Cardiac muscle cell (in vitro differentiated cells and primary cell): ENCODE measurements around the gene RESP18. TPM values are rescaled to one million over a fixed set of nuclear protein-coding genes. Genes with fewer than 3 reads are reported as not detected.

Experiments used
- DNase-seq, 2 donors: peaks; one replicate each; pipeline versions ENCODE4 v3.0.0 to v3.0.0-alpha.2; 2010 to 2017; ENCODE audit warnings: low read depth in 1 of 2, low spot score in 1 of 2
- H3K27ac ChIP-seq: fragments of 200-600 bp; sonication (generic); 2 replicates; pipeline ENCODE4 v1.5.1; 2016
- H3K27me3 ChIP-seq: fragments of 200-600 bp; sonication (generic); 2 replicates; pipeline ENCODE4 v1.6.0; 2016; ENCODE audit warnings: control low read depth
- H3K36me3 ChIP-seq: fragments of 200-600 bp; sonication (generic); 2 replicates; pipeline ENCODE4 v1.5.1; 2016; ENCODE audit warnings: control low read depth
- H3K4me1 ChIP-seq: fragments of 200-600 bp; sonication (generic); 2 replicates; pipeline ENCODE4 v1.8.1; 2017; ENCODE audit warnings: low read depth, mild to moderate bottlenecking, mixed run types
- H3K4me3 ChIP-seq: fragments of 200-600 bp; sonication (generic); 2 replicates; pipeline ENCODE4 v1.5.1; 2016; ENCODE audit warnings: mild to moderate bottlenecking
- H3K9me3 ChIP-seq: fragments of 200-600 bp; sonication (generic); 2 replicates; pipeline ENCODE4 v1.5.1; 2017; ENCODE audit warnings: low read depth, mild to moderate bottlenecking, control low read depth
- polyA plus RNA-seq: library from polyadenylated mRNA; unstranded; fragments of >200 nt; fragmentation: Nextera tagmentation; extraction: Ambion mirVana; gene quantifications from 2 replicates; pipeline ENCODE4 v1.2.1, GENCODE V29; 2016
- total RNA-seq: library from RNA; depleted of rRNA; stranded (reverse); fragments of >200 nt; gene quantifications from 2 replicates; pipeline ENCODE4 v1.2.3, GENCODE V29; 2016
- TF ChIP-seq, protein P1 (sequence below): IDR thresholded peaks from 2 replicates; pipeline ENCODE4 v1.5.1; 2012; ENCODE audit warnings: low read depth, mild to moderate bottlenecking, low read length

The RESP18 gene
- total and polyA plus RNA-seq, 2 experiments from 2014 or later, result not detected

DNA sequence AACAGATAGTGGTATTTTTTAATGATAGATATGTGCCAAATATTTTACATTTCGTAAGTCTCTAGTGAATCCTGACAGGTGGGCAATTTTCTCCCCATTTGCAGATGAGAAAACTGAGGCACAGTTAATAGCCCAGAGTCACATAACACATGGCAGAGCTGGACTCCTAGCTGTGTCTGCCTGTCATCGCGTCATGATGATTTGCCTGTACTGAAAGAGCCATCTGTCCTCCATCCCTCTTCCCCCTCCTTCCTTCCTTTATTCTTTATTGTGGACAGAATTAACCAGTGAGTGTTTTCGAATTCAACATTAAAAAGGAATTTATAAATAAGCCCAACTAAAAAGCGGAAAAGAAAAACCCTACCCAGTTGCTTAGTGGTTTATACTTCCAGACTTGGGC is 50.2 kb downstream of the RESP18 start:
- TF ChIP-seq, protein P1, sequence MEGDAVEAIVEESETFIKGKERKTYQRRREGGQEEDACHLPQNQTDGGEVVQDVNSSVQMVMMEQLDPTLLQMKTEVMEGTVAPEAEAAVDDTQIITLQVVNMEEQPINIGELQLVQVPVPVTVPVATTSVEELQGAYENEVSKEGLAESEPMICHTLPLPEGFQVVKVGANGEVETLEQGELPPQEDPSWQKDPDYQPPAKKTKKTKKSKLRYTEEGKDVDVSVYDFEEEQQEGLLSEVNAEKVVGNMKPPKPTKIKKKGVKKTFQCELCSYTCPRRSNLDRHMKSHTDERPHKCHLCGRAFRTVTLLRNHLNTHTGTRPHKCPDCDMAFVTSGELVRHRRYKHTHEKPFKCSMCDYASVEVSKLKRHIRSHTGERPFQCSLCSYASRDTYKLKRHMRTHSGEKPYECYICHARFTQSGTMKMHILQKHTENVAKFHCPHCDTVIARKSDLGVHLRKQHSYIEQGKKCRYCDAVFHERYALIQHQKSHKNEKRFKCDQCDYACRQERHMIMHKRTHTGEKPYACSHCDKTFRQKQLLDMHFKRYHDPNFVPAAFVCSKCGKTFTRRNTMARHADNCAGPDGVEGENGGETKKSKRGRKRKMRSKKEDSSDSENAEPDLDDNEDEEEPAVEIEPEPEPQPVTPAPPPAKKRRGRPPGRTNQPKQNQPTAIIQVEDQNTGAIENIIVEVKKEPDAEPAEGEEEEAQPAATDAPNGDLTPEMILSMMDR, result no peak
- DNase-seq, result no peak
- Histone ChIP-seq H3K4me1 (peaks cover 11% of the 10 kb centered on the region), H3K27ac (no peak overlapping the region), H3K9me3 (no peaks in the 10 kb centered on the region), H3K36me3 (peaks cover 20% of the 10 kb centered on the region), H3K27me3 (no peaks in the 10 kb centered on the region), H3K4me3 (no peak overlapping the region)

DNA sequence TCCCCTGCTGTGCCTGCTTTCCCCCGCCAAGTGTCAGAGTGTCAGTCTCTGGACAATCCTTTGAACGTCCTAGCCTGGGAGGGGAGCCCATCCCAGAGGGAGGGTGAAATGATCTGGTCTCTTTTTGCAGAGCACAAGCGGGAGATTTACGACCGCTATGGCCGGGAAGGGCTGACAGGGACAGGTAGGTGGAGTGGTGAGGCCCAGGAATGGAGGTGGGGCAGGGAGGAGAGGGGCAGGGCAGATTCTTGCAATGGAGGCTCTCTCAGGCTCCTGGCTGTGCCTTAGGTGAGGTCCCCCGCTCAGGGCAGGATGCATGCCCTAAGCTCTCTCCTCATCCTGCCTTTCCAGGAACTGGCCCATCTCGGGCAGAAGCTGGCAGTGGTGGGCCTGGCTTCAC is 51.0 kb downstream of the RESP18 start:
- H3K27ac ChIP-seq, result no peak overlapping the region
- H3K27me3 ChIP-seq, result no peaks in the 10 kb centered on the region
- H3K4me1 ChIP-seq, result peaks cover 11% of the 10 kb centered on the region
- DNase-seq, result no peak
- TF ChIP-seq, protein P1, result no peak
- no peak overlapping the region for H3K4me3 ChIP-seq
- no peaks in the 10 kb centered on the region for H3K9me3 ChIP-seq
- H3K36me3 ChIP-seq, result peaks cover 20% of the 10 kb centered on the region

DNA sequence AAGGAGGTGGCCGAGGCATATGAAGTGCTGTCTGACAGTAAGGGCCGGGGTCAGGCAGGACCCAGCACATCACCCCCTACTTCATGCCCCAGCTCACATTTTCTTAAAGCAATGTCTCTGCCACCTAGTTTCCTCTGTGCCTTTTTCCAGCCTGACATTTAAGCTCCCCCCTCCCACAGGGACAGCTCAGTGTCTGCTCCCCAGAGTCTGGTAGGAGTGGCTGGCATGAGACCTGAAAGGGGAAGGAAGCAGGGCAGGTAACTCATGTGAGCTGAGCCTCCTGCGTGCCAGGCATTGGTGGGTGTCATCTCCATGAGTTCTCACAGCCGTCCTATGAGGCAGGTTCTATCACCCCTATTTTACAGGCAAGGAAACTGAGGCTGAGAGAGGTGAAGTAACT is 51.9 kb downstream of the RESP18 start:
- Histone ChIP-seq H3K27me3 (no peaks in the 10 kb centered on the region), H3K27ac (no peak overlapping the region), H3K4me1 (peaks cover 11% of the 10 kb centered on the region), H3K9me3 (no peaks in the 10 kb centered on the region), H3K36me3 (peaks cover 20% of the 10 kb centered on the region), H3K4me3 (no peak overlapping the region)
- no peak for DNase-seq
- TF ChIP-seq, protein P1, result no peak

DNA sequence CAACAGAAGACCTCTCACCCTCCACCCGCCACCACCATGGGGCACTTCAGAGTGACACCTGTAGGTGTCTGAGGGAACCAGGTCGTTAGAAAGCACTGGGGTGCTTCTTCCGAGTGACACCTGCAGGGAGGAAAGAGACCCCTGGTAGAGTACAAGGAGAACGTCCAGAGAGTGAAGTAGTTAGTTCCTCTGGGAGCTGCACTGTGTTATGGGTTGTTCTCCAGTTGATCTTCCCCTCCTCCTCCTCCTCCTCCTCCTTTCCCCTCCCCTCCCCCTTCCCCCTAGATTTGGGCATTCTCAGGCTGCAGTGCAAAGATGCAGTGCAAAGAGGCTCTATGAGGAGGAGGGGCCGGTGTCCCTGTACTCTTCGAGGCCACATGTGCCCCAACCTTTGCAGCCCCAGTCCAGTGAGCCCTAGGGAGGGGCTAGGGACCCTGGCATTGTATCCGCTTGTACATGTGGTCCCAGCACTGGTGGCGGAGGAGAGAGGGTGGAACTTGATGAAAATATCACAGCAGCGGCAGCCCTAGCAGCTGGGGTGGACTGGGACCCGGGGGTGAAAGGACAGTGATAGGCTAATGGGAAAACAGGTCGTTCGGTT is 52.5 kb downstream of the RESP18 start:
- peak overlapping the region; percentile 97 for H3K27ac ChIP-seq
- peaks cover 11% of the 10 kb centered on the region for H3K4me1 ChIP-seq
- DNase-seq, result no peak
- peaks cover 20% of the 10 kb centered on the region for H3K36me3 ChIP-seq
- H3K9me3 ChIP-seq, result no peaks in the 10 kb centered on the region
- TF ChIP-seq, protein P1, result no peak
- no peaks in the 10 kb centered on the region for H3K27me3 ChIP-seq
- H3K4me3 ChIP-seq, result peak overlapping the region; percentile 76

DNA sequence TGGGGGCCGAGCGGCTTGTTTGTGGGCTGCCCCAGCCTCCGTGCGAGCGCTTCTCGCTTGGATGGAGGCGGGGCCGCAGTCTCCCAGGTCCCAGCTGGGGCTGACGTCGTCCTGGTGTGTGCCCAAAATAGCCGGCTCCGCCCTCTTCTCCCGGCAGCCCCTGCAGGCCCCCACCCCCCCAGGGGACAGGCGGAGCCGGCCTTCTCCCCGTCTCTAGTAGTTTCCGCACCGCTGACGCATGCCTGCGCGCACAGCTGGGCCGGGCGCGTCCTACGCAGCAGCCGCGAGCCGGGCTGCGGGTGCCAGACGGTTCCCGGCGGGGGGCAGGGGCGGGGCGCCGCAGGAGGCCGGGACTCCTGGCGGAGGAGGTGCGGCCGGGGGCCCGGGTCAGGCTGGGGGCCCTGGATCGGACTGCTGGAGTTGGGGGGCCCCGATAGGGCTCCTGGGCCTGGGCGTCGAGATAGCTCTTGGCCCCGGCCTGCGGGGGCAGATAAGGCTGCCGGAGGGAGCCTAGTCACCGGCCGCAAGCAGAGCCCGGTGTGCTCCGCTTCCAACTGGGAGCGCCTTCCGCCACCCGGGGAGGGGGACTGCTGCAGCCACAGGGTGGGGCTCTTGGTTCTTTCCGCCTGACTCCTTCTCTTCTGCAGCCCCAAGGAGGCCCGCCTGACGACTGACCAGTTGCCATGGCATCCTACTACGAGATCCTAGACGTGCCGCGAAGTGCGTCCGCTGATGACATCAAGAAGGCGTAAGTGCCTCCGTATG is 53.2 kb downstream of the RESP18 start, which contains the start of gene DNAJB2:
Gene DNAJB2, plus strand, starts transcription at position 216 of the 765 bp plus-strand sequence. Its CDS starts 468 bp downstream, at position 684.
- peaks cover 13% of the 10 kb centered on the region for H3K4me1 ChIP-seq
- peak within 1 kb of the TSS; percentile 76 for H3K4me3 ChIP-seq
- peak; percentile 99 to 100 for DNase-seq
- H3K36me3 ChIP-seq, result peaks cover 13% of the 10 kb centered on the region
- no peaks in the 10 kb centered on the region for H3K9me3 ChIP-seq
- H3K27ac ChIP-seq, result peak within 1 kb of the TSS; percentile 97
- no peaks in the 10 kb centered on the region for H3K27me3 ChIP-seq
- TF ChIP-seq, protein P1, result peak; percentile 22
